HepG2 (cell line): ENCODE measurements around the gene PCDHB2. TPM values are rescaled to one million over a fixed set of nuclear protein-coding genes. Genes with fewer than 3 reads are reported as not detected.

Source experiments
- DNMT3B ChIP-seq: conservative IDR thresholded peaks from 2 replicates; pipeline ENCODE4 v1.6.1; 2016; ENCODE audit warnings: missing biosample characterization, control low read depth
- EHMT2 ChIP-seq: fragments of 200-600 bp; sonication (generic); IDR thresholded peaks from 2 replicates; pipeline ENCODE4 v1.7.0; 2017; ENCODE audit warnings: antibody characterized with exemption, low read depth, low read length, borderline replicate concordance
- GTF3A ChIP-seq: sonication (generic); formaldehyde crosslinking; conservative IDR thresholded peaks from 2 replicates; pipeline ENCODE4 v1.4.0; 2020; ENCODE audit warnings: mild to moderate bottlenecking, missing genetic modification reagents
- HIC2 ChIP-seq: sonication (generic); formaldehyde crosslinking; IDR thresholded peaks from 2 replicates; pipeline ENCODE4 v1.9.0; 2022; ENCODE audit warnings: low read depth, missing genetic modification reagents
- NFE2L2 ChIP-seq: fragments of 150-350 bp; IDR thresholded peaks from 2 replicates; pipeline ENCODE4 v1.6.1; 2014; ENCODE audit warnings: low read length
- NKX3-1 ChIP-seq: sonication (generic); formaldehyde crosslinking; IDR thresholded peaks from 2 replicates; pipeline ENCODE4 v1.5.0; 2020; ENCODE audit warnings: missing genetic modification reagents
- RBM39 ChIP-seq: fragments of 200-400 bp; formaldehyde crosslinking; IDR thresholded peaks from one replicate; pipeline ENCODE4 v1.6.1; 2018; ENCODE audit warnings: antibody characterized with exemption, mild to moderate bottlenecking, low read depth, low read length; ENCODE audit not compliant: poor library complexity, severe bottlenecking
- YEATS4 ChIP-seq: sonication (generic); formaldehyde crosslinking; IDR thresholded peaks from 2 replicates; pipeline ENCODE4 v1.4.0; 2020; ENCODE audit warnings: missing genetic modification reagents, borderline replicate concordance
- ZFAT ChIP-seq: sonication (generic); formaldehyde crosslinking; conservative IDR thresholded peaks from 2 replicates; pipeline ENCODE4 v1.8.1; 2023; ENCODE audit warnings: missing genetic modification reagents, inconsistent platforms
- ZNF407 ChIP-seq: sonication (generic); formaldehyde crosslinking; IDR thresholded peaks from one replicate; pipeline ENCODE4 v1.5.1; 2020; ENCODE audit warnings: mild to moderate bottlenecking, missing genetic modification reagents; ENCODE audit errors: not compliant biosample characterization
- ZNF501 ChIP-seq: sonication (generic); formaldehyde crosslinking; IDR thresholded peaks from 2 replicates; pipeline ENCODE4 v1.5.1; 2020; ENCODE audit warnings: mild to moderate bottlenecking, moderate library complexity, missing genetic modification reagents
- ZNF574 ChIP-seq: sonication (generic); formaldehyde crosslinking; IDR thresholded peaks from 2 replicates; pipeline ENCODE4 v1.4.0; 2020; ENCODE audit warnings: missing genetic modification reagents
- ZNF605 ChIP-seq: sonication (generic); formaldehyde crosslinking; IDR thresholded peaks from 2 replicates; pipeline ENCODE4 v1.8.0; 2022; ENCODE audit warnings: mild to moderate bottlenecking, missing genetic modification reagents
- ZNF709 ChIP-seq: sonication (generic); formaldehyde crosslinking; IDR thresholded peaks from 2 replicates; pipeline ENCODE4 v1.5.0; 2020; ENCODE audit warnings: mild to moderate bottlenecking, missing genetic modification reagents
- ZSCAN9 ChIP-seq: IDR thresholded peaks from 2 replicates; pipeline ENCODE4 v1.6.1; 2016; ENCODE audit warnings: borderline replicate concordance
- polyA plus RNA-seq, 8 experiments: library from polyadenylated mRNA; depleted of rRNA in 3 of 8; stranded (reverse) in 7 of 8; unstranded in 1 of 8; fragments of >200 nt; fragmentation: Illumina TruSeq in 4 of 8; extraction: Trizol in 4 of 8; gene quantifications; 2 replicates each; pipeline versions ENCODE4 v1.2.1 to v1.2.3, GENCODE V29; 2011 to 2016; ENCODE audit warnings: low read depth in 4 of 8, missing spikeins in 1 of 8, mixed read lengths in 1 of 8; ENCODE audit not compliant: insufficient read depth in 1 of 8
- total RNA-seq, 5 experiments: library from RNA; depleted of rRNA; stranded (reverse); fragments of >200 nt; fragmentation: Illumina TruSeq; extraction: Trizol; gene quantifications; 2 replicates each; pipeline ENCODE4 v1.2.3, GENCODE V29; 2016; ENCODE audit warnings: low read depth in 1 of 5

The PCDHB2 gene
- total and polyA plus RNA-seq, 2 of the 13 experiments (the other 11 are each of a cell fraction or from before 2014, with no cell fraction given): 7.1 to 7.5 TPM

- TF ChIP-seq ZNF574 (CRISPR knock-in tag): peak; percentile 90
- no peak for TF ChIP-seq DNMT3B
- TF ChIP-seq EHMT2: no peak
- TF ChIP-seq RBM39: no peak
- TF ChIP-seq HIC2 (CRISPR knock-in tag): 0 out of 2 replicates have a peak, but pooled peaks have one; percentile 28
- TF ChIP-seq ZNF605: 0 out of 2 replicates have a peak, but pooled peaks have one; percentile 17
- no peak for TF ChIP-seq GTF3A (CRISPR knock-in tag)
- 0 out of 2 replicates have a peak, but pooled peaks have one; percentile 48 for TF ChIP-seq ZSCAN9
- TF ChIP-seq NFE2L2: no peak
- TF ChIP-seq NKX3-1 (CRISPR knock-in tag): no peak; the same call in 1 of the 2 replicates
- peak; percentile 76 for TF ChIP-seq ZNF501
- no peak for TF ChIP-seq ZFAT (CRISPR knock-in tag)
- TF ChIP-seq YEATS4 (CRISPR knock-in tag): peak; percentile 67; the same call in 1 of the 2 replicates
- no peak for TF ChIP-seq ZNF407 (CRISPR knock-in tag)
- no peak for TF ChIP-seq ZNF709 (CRISPR knock-in tag)
Observed at GRCh38 chr5:141094481-141095262, at the start of gene PCDHB2 (continued).
